ENCODE measurements around the gene ZNF354B.

DNA sequence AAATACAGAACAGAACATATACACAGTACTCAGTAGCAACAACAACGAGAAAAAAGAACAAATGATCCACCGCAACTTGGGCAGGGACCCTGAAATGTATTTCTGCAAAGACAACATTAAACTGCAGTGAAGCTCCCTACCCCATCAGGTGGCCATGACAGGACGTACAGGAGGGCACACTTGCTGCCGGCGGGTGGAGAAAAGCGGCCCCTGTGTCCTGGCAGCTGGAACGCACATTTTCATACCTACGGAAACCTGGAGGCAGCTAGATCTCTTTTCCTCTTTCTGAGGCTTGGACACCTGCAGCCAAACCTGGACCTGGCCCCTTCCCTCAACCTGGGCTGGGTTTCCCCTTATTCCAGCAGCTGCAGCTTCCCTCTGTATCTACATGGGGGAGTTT, 42.2 kb upstream of the ZNF354B start:
- TF ChIP-seq, protein P1, sequence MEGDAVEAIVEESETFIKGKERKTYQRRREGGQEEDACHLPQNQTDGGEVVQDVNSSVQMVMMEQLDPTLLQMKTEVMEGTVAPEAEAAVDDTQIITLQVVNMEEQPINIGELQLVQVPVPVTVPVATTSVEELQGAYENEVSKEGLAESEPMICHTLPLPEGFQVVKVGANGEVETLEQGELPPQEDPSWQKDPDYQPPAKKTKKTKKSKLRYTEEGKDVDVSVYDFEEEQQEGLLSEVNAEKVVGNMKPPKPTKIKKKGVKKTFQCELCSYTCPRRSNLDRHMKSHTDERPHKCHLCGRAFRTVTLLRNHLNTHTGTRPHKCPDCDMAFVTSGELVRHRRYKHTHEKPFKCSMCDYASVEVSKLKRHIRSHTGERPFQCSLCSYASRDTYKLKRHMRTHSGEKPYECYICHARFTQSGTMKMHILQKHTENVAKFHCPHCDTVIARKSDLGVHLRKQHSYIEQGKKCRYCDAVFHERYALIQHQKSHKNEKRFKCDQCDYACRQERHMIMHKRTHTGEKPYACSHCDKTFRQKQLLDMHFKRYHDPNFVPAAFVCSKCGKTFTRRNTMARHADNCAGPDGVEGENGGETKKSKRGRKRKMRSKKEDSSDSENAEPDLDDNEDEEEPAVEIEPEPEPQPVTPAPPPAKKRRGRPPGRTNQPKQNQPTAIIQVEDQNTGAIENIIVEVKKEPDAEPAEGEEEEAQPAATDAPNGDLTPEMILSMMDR (conservative IDR thresholded peaks at IDR 0.05; ENCODE audit: low read depth in 2 of 2) = no peak
- no peak for TF ChIP-seq POLR2AphosphoS5 (IDR thresholded peaks at IDR 0.05; ENCODE audit: low read depth)

Measured in GM23338 (cell line).